ENCODE measurements around the gene CHI3L2. TPM values are rescaled to one million over a fixed set of nuclear protein-coding genes. Genes with fewer than 3 reads are reported as not detected.
A peak's percentile ranks its signal among the peaks of the same experiment; 100 is the strongest.

The CHI3L2 gene
- total RNA-seq, 1 donor from 2014 or later, result not detected

GRCh38 chr1:111222308-111223125 is 5.0 kb upstream of the CHI3L2 start:
- FAIRE-seq (no peak), DNase-seq (ENCODE audit: low read depth) (no peak)
- H3K36me3 Mint-ChIP-seq (ENCODE audit: low read depth, unreplicated experiment), result no peaks in the 10 kb centered on the region
- H3K9me3 Mint-ChIP-seq (ENCODE audit: unreplicated experiment), result no peaks in the 10 kb centered on the region
- H3K9ac ChIP-seq (ENCODE audit: low read length), result no peak overlapping the region
- no peak overlapping the region for H3K4me3 ChIP-seq (ENCODE audit: insufficient read depth, low read depth, low read length)
- H3K4me3 Mint-ChIP-seq (ENCODE audit: unreplicated experiment), result no peak overlapping the region
- H4K20me1 ChIP-seq (ENCODE audit: insufficient read depth, low read length), result no peaks in the 10 kb centered on the region
- H3K27ac Mint-ChIP-seq (ENCODE audit: unreplicated experiment), result peak overlapping the region; percentile 72
- peaks cover 31% of the 10 kb centered on the region for H3K4me1 Mint-ChIP-seq (ENCODE audit: low read depth, unreplicated experiment)
- H3K27me3 Mint-ChIP-seq (ENCODE audit: low read depth, unreplicated experiment), result no peaks in the 10 kb centered on the region
- no peaks in the 10 kb centered on the region for H3K36me3 ChIP-seq (ENCODE audit: insufficient read depth, low read length)
- TF ChIP-seq CTCF (IDR thresholded peaks at IDR 0.05; ENCODE audit: insufficient read depth, low read depth, low read length) (peak; percentile 76), EZH2 (IDR thresholded peaks at IDR 0.05; ENCODE audit: insufficient read depth, low read length) (no peak)
- peaks cover under 1% of the 10 kb centered on the region for H3K27me3 ChIP-seq (ENCODE audit: insufficient read depth, low read length)
- no peaks in the 10 kb centered on the region for H3K79me2 ChIP-seq (ENCODE audit: insufficient read depth, low read length)
- H3K4me1 ChIP-seq (ENCODE audit: insufficient read depth, low read length), result peaks cover 17% of the 10 kb centered on the region
- no peak overlapping the region for H3K4me2 ChIP-seq (ENCODE audit: low read length)
- no peak overlapping the region for H3K27ac ChIP-seq (ENCODE audit: low read depth, low read length)
- no peaks in the 10 kb centered on the region for H3K9me3 ChIP-seq (ENCODE audit: insufficient read depth, low read depth, low read length)
- H2AFZ ChIP-seq (ENCODE audit: low read depth, low read length), result no peak overlapping the region

GRCh38 chr1:111223126-111223685 is 4.3 kb upstream of the CHI3L2 start:
- H3K27me3 ChIP-seq (ENCODE audit: insufficient read depth, low read length), result no peaks in the 10 kb centered on the region
- H3K36me3 Mint-ChIP-seq (ENCODE audit: low read depth, unreplicated experiment), result no peaks in the 10 kb centered on the region
- no peak for FAIRE-seq
- no peak overlapping the region for H3K4me3 ChIP-seq (ENCODE audit: insufficient read depth, low read depth, low read length)
- H3K27me3 Mint-ChIP-seq (ENCODE audit: low read depth, unreplicated experiment), result no peaks in the 10 kb centered on the region
- peaks cover 38% of the 10 kb centered on the region for H3K4me1 Mint-ChIP-seq (ENCODE audit: low read depth, unreplicated experiment)
- H3K27ac Mint-ChIP-seq (ENCODE audit: unreplicated experiment), result peak overlapping the region; percentile 72
- TF ChIP-seq CTCF (IDR thresholded peaks at IDR 0.05; ENCODE audit: insufficient read depth, low read depth, low read length), result no peak
- no peaks in the 10 kb centered on the region for H3K36me3 ChIP-seq (ENCODE audit: insufficient read depth, low read length)
- H3K4me1 ChIP-seq (ENCODE audit: insufficient read depth, low read length), result peaks cover 24% of the 10 kb centered on the region
- no peak overlapping the region for H3K4me3 Mint-ChIP-seq (ENCODE audit: unreplicated experiment)
- no peaks in the 10 kb centered on the region for H4K20me1 ChIP-seq (ENCODE audit: insufficient read depth, low read length)
- H3K79me2 ChIP-seq (ENCODE audit: insufficient read depth, low read length), result no peaks in the 10 kb centered on the region
- no peak overlapping the region for H3K4me2 ChIP-seq (ENCODE audit: low read length)
- no peak overlapping the region for H3K27ac ChIP-seq (ENCODE audit: low read depth, low read length)
- H3K9me3 Mint-ChIP-seq (ENCODE audit: unreplicated experiment), result no peaks in the 10 kb centered on the region
- no peak for DNase-seq (ENCODE audit: low read depth)
- no peaks in the 10 kb centered on the region for H3K9me3 ChIP-seq (ENCODE audit: insufficient read depth, low read depth, low read length)
- no peak overlapping the region for H2AFZ ChIP-seq (ENCODE audit: low read depth, low read length)
- no peak overlapping the region for H3K9ac ChIP-seq (ENCODE audit: low read length)

- TF ChIP-seq CTCF (IDR thresholded peaks at IDR 0.05; ENCODE audit: insufficient read depth, low read depth, low read length) (no peak), EZH2 (IDR thresholded peaks at IDR 0.05; ENCODE audit: insufficient read depth, low read length) (no peak)
- H3K4me3 Mint-ChIP-seq (ENCODE audit: unreplicated experiment), result no peak overlapping the region
Observed at GRCh38 chr1:111225091-111225490, 2.4 kb upstream of the CHI3L2 start.

More at GRCh38 chr1:111225091-111225490, 2.4 kb upstream of the CHI3L2 start:
- H2AFZ ChIP-seq (ENCODE audit: low read depth, low read length), result no peak overlapping the region
- no peaks in the 10 kb centered on the region for H3K79me2 ChIP-seq (ENCODE audit: insufficient read depth, low read length)
- no peak for DNase-seq (ENCODE audit: low read depth)
- no peak overlapping the region for H3K4me2 ChIP-seq (ENCODE audit: low read length)
- no peaks in the 10 kb centered on the region for H3K27me3 ChIP-seq (ENCODE audit: insufficient read depth, low read length)
- FAIRE-seq, result no peak
- peaks cover 48% of the 10 kb centered on the region for H3K4me1 Mint-ChIP-seq (ENCODE audit: low read depth, unreplicated experiment)
- H3K9ac ChIP-seq (ENCODE audit: low read length), result no peak overlapping the region
- H4K20me1 ChIP-seq (ENCODE audit: insufficient read depth, low read length), result no peaks in the 10 kb centered on the region
- no peaks in the 10 kb centered on the region for H3K27me3 Mint-ChIP-seq (ENCODE audit: low read depth, unreplicated experiment)
- no peaks in the 10 kb centered on the region for H3K9me3 Mint-ChIP-seq (ENCODE audit: unreplicated experiment)
- H3K27ac ChIP-seq (ENCODE audit: low read depth, low read length), result no peak overlapping the region
- peaks cover 35% of the 10 kb centered on the region for H3K4me1 ChIP-seq (ENCODE audit: insufficient read depth, low read length)
- H3K27ac Mint-ChIP-seq (ENCODE audit: unreplicated experiment), result no peak overlapping the region
- no peaks in the 10 kb centered on the region for H3K36me3 Mint-ChIP-seq (ENCODE audit: low read depth, unreplicated experiment)
- H3K9me3 ChIP-seq (ENCODE audit: insufficient read depth, low read depth, low read length), result no peaks in the 10 kb centered on the region
- H3K4me3 ChIP-seq (ENCODE audit: insufficient read depth, low read depth, low read length), result no peak overlapping the region
- H3K36me3 ChIP-seq (ENCODE audit: insufficient read depth, low read length), result no peaks in the 10 kb centered on the region

All from astrocyte (in vitro differentiated cells and primary cell).